ENCODE results near the gene PBOV1.

PBOV1 gene

GRCh38 chr6:138203315-138203714, 15.0 kb downstream of the PBOV1 start:
- Histone ChIP-seq H3K36me3 (ENCODE audit: insufficient read depth, low read length) (no peaks in the 10 kb centered on the region), H3K4me3 (ENCODE audit: low read depth in 1 of 2, low read length in 2 of 2) (no peak overlapping the region), H3K27ac (ENCODE audit: low read depth, low read length) (no peak overlapping the region), H3K9me3 (ENCODE audit: low read length) (no peaks in the 10 kb centered on the region), H3K4me1 (ENCODE audit: insufficient read depth, low read length) (no peaks in the 10 kb centered on the region), H3K27me3 (ENCODE audit: control insufficient read depth in 1 of 2, insufficient read depth in 2 of 2, low read length in 2 of 2) (no peaks in the 10 kb centered on the region), H3K9ac (ENCODE audit: low read length) (no peak overlapping the region)

DNA sequence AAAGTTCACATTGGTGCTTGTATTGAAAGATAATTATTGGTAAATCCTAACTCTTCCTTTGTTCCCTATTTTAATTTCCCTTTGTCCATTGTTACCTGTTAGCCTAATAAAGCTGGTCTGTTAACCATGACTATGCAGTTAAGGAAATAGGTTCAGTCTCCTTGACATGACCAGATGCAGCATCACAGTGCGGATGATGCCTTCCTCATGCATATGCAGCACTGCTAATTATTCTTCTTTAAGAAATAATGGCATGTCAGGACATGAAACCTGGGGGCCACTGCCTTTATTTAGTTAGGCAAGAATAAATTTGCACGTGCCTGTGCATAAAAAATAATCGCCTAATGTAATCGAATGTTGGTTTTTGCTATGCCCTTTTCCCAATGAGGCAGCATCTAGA, 16.5 kb downstream of the PBOV1 start:
- Histone ChIP-seq H3K27ac (ENCODE audit: low read depth, low read length) (no peak overlapping the region), H3K9me3 (ENCODE audit: low read length) (no peaks in the 10 kb centered on the region), H3K36me3 (ENCODE audit: insufficient read depth, low read length) (no peaks in the 10 kb centered on the region), H3K27me3 (ENCODE audit: control insufficient read depth in 1 of 2, insufficient read depth in 2 of 2, low read length in 2 of 2) (no peaks in the 10 kb centered on the region), H3K4me1 (ENCODE audit: insufficient read depth, low read length) (no peaks in the 10 kb centered on the region), H3K4me3 (ENCODE audit: low read depth in 1 of 2, low read length in 2 of 2) (no peak overlapping the region), H3K9ac (ENCODE audit: low read length) (no peak overlapping the region)

DNA sequence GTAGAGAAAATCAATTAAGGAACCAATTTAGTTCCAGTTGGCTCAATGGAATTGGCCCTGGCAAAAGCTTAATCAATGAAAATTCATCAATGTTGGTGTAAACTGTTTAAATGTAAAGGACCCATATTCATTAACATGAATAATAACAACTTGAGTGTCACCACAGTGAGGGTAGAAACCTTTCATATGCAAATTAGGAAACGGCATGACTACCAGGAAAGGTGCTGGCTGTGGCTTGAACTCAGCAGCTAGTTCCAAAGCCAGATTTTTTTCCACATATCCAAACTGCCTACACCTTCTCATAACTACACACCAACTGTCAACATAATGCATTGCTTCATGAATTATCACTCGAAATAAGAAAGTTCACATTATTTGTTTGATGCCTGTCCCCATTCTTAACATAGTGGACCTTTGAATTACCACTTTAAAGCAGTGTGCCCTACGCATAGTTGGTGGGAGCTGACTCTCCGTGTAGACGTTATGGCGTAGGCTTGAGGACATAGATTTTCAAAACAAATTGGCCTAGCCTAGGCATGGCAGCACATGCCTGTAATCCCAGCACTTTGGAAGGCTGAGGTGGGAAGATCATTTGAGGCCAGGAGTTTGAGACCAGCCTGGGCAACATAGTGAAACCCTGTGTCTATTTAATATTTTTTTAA, 19.7 kb downstream of the PBOV1 start:
- no peaks in the 10 kb centered on the region for H3K36me3 ChIP-seq (ENCODE audit: insufficient read depth, low read length)
- H3K4me3 ChIP-seq (ENCODE audit: low read depth in 1 of 2, low read length in 2 of 2), result no peak overlapping the region
- H3K9me3 ChIP-seq (ENCODE audit: low read length), result no peaks in the 10 kb centered on the region
- H3K4me1 ChIP-seq (ENCODE audit: insufficient read depth, low read length), result no peaks in the 10 kb centered on the region
- H3K27ac ChIP-seq (ENCODE audit: low read depth, low read length), result no peak overlapping the region
- no peaks in the 10 kb centered on the region for H3K27me3 ChIP-seq (ENCODE audit: control insufficient read depth in 1 of 2, insufficient read depth in 2 of 2, low read length in 2 of 2)
- no peak overlapping the region for H3K9ac ChIP-seq (ENCODE audit: low read length)

DNA sequence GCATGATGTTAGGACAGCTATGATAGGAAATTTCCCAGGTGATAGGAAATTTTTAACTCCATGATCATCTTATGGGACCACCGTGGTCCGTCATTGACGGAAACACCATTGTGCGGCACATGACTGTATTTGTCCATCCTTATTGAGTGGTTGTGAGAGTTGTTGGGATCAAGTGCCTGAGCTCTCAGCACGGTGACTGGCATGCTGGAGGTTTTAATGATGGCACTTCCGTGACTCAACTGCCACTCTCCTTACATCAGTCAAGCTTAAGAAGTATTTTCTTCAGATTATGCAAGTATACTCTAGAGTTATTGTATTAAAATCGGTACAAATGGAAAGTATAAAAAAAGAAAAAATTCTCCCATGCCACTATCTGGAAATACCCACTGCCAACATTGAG, 20.7 kb downstream of the PBOV1 start:
- H3K36me3 ChIP-seq (ENCODE audit: insufficient read depth, low read length), result no peaks in the 10 kb centered on the region
- no peak overlapping the region for H3K9ac ChIP-seq (ENCODE audit: low read length)
- no peaks in the 10 kb centered on the region for H3K27me3 ChIP-seq (ENCODE audit: control insufficient read depth in 1 of 2, insufficient read depth in 2 of 2, low read length in 2 of 2)
- no peaks in the 10 kb centered on the region for H3K4me1 ChIP-seq (ENCODE audit: insufficient read depth, low read length)
- no peak overlapping the region for H3K27ac ChIP-seq (ENCODE audit: low read depth, low read length)
- H3K9me3 ChIP-seq (ENCODE audit: low read length), result no peaks in the 10 kb centered on the region
- H3K4me3 ChIP-seq (ENCODE audit: low read depth in 1 of 2, low read length in 2 of 2), result no peak overlapping the region

- H3K27me3 ChIP-seq (ENCODE audit: control insufficient read depth in 1 of 2, insufficient read depth in 2 of 2, low read length in 2 of 2), result no peaks in the 10 kb centered on the region
- H3K4me3 ChIP-seq (ENCODE audit: low read depth in 1 of 2, low read length in 2 of 2), result no peak overlapping the region
- no peaks in the 10 kb centered on the region for H3K4me1 ChIP-seq (ENCODE audit: insufficient read depth, low read length)
- no peaks in the 10 kb centered on the region for H3K9me3 ChIP-seq (ENCODE audit: low read length)
- no peak overlapping the region for H3K9ac ChIP-seq (ENCODE audit: low read length)
- no peaks in the 10 kb centered on the region for H3K36me3 ChIP-seq (ENCODE audit: insufficient read depth, low read length)
- no peak overlapping the region for H3K27ac ChIP-seq (ENCODE audit: low read depth, low read length)
Measured at GRCh38 chr6:138196122-138196738, 22.1 kb downstream of the PBOV1 start.

GRCh38 chr6:138194287-138194686, 24.0 kb downstream of the PBOV1 start:
- Histone ChIP-seq H3K9ac (ENCODE audit: low read length) (no peak overlapping the region), H3K36me3 (ENCODE audit: insufficient read depth, low read length) (no peaks in the 10 kb centered on the region), H3K9me3 (ENCODE audit: low read length) (no peaks in the 10 kb centered on the region), H3K4me3 (ENCODE audit: low read depth in 1 of 2, low read length in 2 of 2) (no peak overlapping the region), H3K27ac (ENCODE audit: low read depth, low read length) (no peak overlapping the region), H3K4me1 (ENCODE audit: insufficient read depth, low read length) (no peaks in the 10 kb centered on the region), H3K27me3 (ENCODE audit: control insufficient read depth in 1 of 2, insufficient read depth in 2 of 2, low read length in 2 of 2) (no peaks in the 10 kb centered on the region)

- no peaks in the 10 kb centered on the region for H3K36me3 ChIP-seq (ENCODE audit: insufficient read depth, low read length)
- no peak overlapping the region for H3K4me3 ChIP-seq (ENCODE audit: low read depth in 1 of 2, low read length in 2 of 2)
- no peak overlapping the region for H3K27ac ChIP-seq (ENCODE audit: low read depth, low read length)
- H3K27me3 ChIP-seq (ENCODE audit: control insufficient read depth in 1 of 2, insufficient read depth in 2 of 2, low read length in 2 of 2), result no peaks in the 10 kb centered on the region
- no peak overlapping the region for H3K9ac ChIP-seq (ENCODE audit: low read length)
- no peaks in the 10 kb centered on the region for H3K4me1 ChIP-seq (ENCODE audit: insufficient read depth, low read length)
- H3K9me3 ChIP-seq (ENCODE audit: low read length), result no peaks in the 10 kb centered on the region
Measured at GRCh38 chr6:138188278-138188941, 29.9 kb downstream of the PBOV1 start.

- Histone ChIP-seq H3K9ac (ENCODE audit: low read length) (no peak overlapping the region), H3K4me1 (ENCODE audit: insufficient read depth, low read length) (no peaks in the 10 kb centered on the region), H3K4me3 (ENCODE audit: low read depth in 1 of 2, low read length in 2 of 2) (no peak overlapping the region), H3K36me3 (ENCODE audit: insufficient read depth, low read length) (no peaks in the 10 kb centered on the region), H3K27ac (ENCODE audit: low read depth, low read length) (no peak overlapping the region), H3K9me3 (ENCODE audit: low read length) (no peaks in the 10 kb centered on the region), H3K27me3 (ENCODE audit: control insufficient read depth in 1 of 2, insufficient read depth in 2 of 2, low read length in 2 of 2) (no peaks in the 10 kb centered on the region)
Measured at GRCh38 chr6:138187156-138187555, 31.1 kb downstream of the PBOV1 start.

DNA sequence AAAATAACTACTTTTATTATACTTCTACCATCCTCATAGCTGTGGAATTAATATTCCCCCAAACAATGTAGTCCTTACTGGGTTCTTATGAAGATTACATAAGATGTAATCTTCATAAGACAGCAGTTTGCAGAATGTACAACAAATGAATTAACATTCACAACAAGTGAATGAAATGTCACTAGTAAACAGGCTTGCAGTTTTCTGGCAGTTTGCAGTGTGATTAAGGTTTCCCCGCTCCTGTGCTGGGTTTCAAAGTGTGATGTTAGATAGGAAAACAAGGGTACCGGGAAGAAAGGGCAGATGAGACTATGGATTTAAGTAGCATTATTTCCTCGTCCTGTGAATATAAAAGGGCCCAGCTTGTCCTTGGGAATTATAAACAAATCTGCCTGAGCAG, 34.1 kb downstream of the PBOV1 start:
- no peaks in the 10 kb centered on the region for H3K9me3 ChIP-seq (ENCODE audit: low read length)
- H3K27me3 ChIP-seq (ENCODE audit: control insufficient read depth in 1 of 2, insufficient read depth in 2 of 2, low read length in 2 of 2), result no peaks in the 10 kb centered on the region
- H3K27ac ChIP-seq (ENCODE audit: low read depth, low read length), result no peak overlapping the region
- H3K4me3 ChIP-seq (ENCODE audit: low read depth in 1 of 2, low read length in 2 of 2), result no peak overlapping the region
- no peak overlapping the region for H3K9ac ChIP-seq (ENCODE audit: low read length)
- H3K4me1 ChIP-seq (ENCODE audit: insufficient read depth, low read length), result no peaks in the 10 kb centered on the region
- H3K36me3 ChIP-seq (ENCODE audit: insufficient read depth, low read length), result no peaks in the 10 kb centered on the region

DNA sequence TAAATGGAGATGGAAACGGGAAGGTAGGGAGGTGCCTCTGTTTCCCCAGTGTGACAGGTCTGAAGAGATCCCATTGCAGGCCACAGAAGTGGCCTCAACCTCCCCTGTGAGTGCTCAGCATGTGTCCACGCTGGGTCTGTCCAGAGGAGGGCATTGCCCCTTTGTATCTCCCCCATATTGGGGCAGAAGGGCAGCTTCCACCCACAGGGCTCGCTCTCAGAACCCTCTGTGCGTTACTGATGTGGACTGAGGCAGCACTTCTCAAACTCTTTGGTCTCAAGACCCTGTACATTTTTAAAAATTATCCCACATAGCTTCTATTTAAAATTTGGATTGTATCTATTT, 34.5 kb downstream of the PBOV1 start:
- H3K36me3 ChIP-seq (ENCODE audit: insufficient read depth, low read length), result no peaks in the 10 kb centered on the region
- H3K4me3 ChIP-seq (ENCODE audit: low read depth in 1 of 2, low read length in 2 of 2), result no peak overlapping the region
- H3K27me3 ChIP-seq (ENCODE audit: control insufficient read depth in 1 of 2, insufficient read depth in 2 of 2, low read length in 2 of 2), result no peaks in the 10 kb centered on the region
- H3K27ac ChIP-seq (ENCODE audit: low read depth, low read length), result no peak overlapping the region
- H3K9me3 ChIP-seq (ENCODE audit: low read length), result no peaks in the 10 kb centered on the region
- no peaks in the 10 kb centered on the region for H3K4me1 ChIP-seq (ENCODE audit: insufficient read depth, low read length)
- no peak overlapping the region for H3K9ac ChIP-seq (ENCODE audit: low read length)

DNA sequence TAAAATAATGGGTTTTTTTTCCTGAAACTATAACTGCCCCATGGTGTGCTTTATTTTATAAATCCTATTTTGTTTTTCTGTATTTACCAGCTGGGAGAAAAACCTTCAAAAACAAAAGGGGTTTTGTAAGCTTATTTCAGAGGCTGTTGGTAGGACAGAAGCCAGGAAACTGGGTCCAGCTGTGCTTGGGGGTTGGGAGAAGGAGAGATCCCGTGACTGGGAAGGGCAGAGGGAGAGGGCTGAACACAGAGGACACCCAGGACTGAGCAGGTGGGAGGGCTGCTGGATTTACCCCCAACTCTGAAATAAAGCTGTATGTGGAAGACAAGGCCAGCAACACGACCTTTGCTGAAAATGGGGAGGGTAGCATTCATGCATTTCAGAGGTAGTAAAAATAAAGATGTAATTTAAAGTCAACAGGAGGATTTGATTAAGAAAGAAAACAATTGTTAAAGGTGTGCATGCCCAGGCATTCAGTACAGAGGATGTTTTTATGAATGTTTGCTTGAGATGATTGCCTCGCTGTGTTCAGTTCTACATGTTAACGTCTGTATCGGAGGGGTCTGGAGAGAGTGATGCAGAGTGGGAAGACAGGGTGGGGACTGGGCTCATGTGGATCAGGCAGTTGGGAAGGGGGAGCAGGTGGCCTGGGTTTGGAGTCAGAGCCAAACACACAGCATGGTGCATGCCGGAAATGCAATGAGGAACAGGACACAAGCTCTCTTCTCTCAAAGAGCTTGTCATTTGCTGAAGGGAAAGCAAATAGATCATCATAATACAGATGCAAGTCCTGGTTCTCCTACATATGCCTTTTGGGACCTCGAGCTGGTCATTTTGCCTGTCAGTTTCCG, 35.1 kb downstream of the PBOV1 start:
- no peaks in the 10 kb centered on the region for H3K4me1 ChIP-seq (ENCODE audit: insufficient read depth, low read length)
- H3K36me3 ChIP-seq (ENCODE audit: insufficient read depth, low read length), result no peaks in the 10 kb centered on the region
- no peak overlapping the region for H3K4me3 ChIP-seq (ENCODE audit: low read depth in 1 of 2, low read length in 2 of 2)
- H3K27ac ChIP-seq (ENCODE audit: low read depth, low read length), result no peak overlapping the region
- H3K9ac ChIP-seq (ENCODE audit: low read length), result no peak overlapping the region
- no peaks in the 10 kb centered on the region for H3K27me3 ChIP-seq (ENCODE audit: control insufficient read depth in 1 of 2, insufficient read depth in 2 of 2, low read length in 2 of 2)
- H3K9me3 ChIP-seq (ENCODE audit: low read length), result no peaks in the 10 kb centered on the region

Data from muscle layer of colon (tissue), 2 donors.